Activated naive CD4-positive, alpha-beta T cell treated with anti-CD3 and anti-CD28 coated beads for 36 hours (primary cell): ENCODE measurements around the gene RBM25. TPM values are rescaled to one million over a fixed set of nuclear protein-coding genes. Genes with fewer than 3 reads are reported as not detected.

Source experiments
- CTCF ChIA-PET: fragments of 350-600 bp; sonication (Branson Sonifier 250); formaldehyde crosslinking; loops from one replicate; lab custom pipeline; 2021; ENCODE audit warnings: antibody characterized with exemption; lab: Charles Lee
- DNase-seq: peaks from one replicate; pipeline ENCODE4 v3.0.0-alpha.2; 2020
- H3K27ac Mint-ChIP-seq: one replicate; pipeline ENCODE4 v1.8.0; 2021; ENCODE audit warnings: mild to moderate bottlenecking, mixed read lengths
- H3K27me3 Mint-ChIP-seq: one replicate; pipeline ENCODE4 v1.8.0; 2021; ENCODE audit warnings: low read depth, mixed read lengths
- H3K36me3 Mint-ChIP-seq: one replicate; pipeline ENCODE4 v1.8.0; 2021; ENCODE audit warnings: low read depth, mixed read lengths
- H3K4me1 Mint-ChIP-seq: one replicate; pipeline ENCODE4 v1.8.0; 2021; ENCODE audit warnings: low read depth, mixed read lengths
- H3K4me3 Mint-ChIP-seq: one replicate; pipeline ENCODE4 v1.8.0; 2021; ENCODE audit warnings: mild to moderate bottlenecking, moderate library complexity, mixed read lengths
- H3K9me3 Mint-ChIP-seq: one replicate; pipeline ENCODE4 v1.8.0; 2021; ENCODE audit warnings: mixed read lengths
- intact Hi-C: fragments of 100-400 bp; cut with micrococcal nuclease; formaldehyde crosslinking; loops from one replicate; pipeline ENCODE4 v1.15.1; 2023
- total RNA-seq, 2 experiments: library from RNA; stranded (reverse); gene quantifications; one replicate each; pipeline ENCODE4 v1.2.3, GENCODE V29; 2021

Gene RBM25
- total RNA-seq, 2 experiments from 2014 or later = 86.3 to 93.6 TPM

DNA sequence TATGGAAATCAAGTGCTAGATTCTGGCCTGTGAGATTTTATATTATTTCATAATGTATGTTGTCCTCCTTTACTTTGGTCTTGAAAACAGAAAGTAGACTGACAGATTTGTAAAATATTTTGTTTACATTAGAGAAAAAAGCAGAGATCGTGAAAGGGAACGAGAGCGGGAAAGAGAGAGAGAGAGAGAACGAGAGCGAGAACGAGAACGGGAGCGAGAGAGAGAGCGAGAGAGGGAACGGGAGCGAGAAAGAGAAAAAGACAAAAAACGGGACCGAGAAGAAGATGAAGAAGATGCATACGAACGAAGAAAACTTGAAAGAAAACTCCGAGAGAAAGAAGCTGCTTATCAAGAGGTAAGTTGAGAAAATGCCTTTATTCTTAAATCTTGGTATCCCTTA is 47.4 kb downstream of the RBM25 start:
- H3K9me3 Mint-ChIP-seq = no peaks in the 10 kb centered on the region
- H3K27ac Mint-ChIP-seq = no peak overlapping the region
- H3K36me3 Mint-ChIP-seq = peaks cover 38% of the 10 kb centered on the region
- no peaks in the 10 kb centered on the region for H3K27me3 Mint-ChIP-seq
- no peak overlapping the region for H3K4me3 Mint-ChIP-seq
- no peak for DNase-seq
- H3K4me1 Mint-ChIP-seq = no peaks in the 10 kb centered on the region
- CTCF ChIA-PET = interaction anchor here (1.1 kb wide), 1 partner anchor 241 kb away, joined by 5 read pairs; no protein-coding TSS in a partner anchor
- intact Hi-C loops = no loop called here

- Mint-ChIP-seq H3K9me3 (no peaks in the 10 kb centered on the region), H3K27me3 (no peaks in the 10 kb centered on the region), H3K36me3 (peaks cover 47% of the 10 kb centered on the region), H3K4me3 (no peak overlapping the region), H3K27ac (peak overlapping the region; percentile 28), H3K4me1 (peaks cover 11% of the 10 kb centered on the region)
- intact Hi-C loops = no loop called here
- CTCF ChIA-PET = no interaction called here
- DNase-seq = no peak
Observed at GRCh38 chr14:73116079-73116665, 57.8 kb downstream of the RBM25 start.

- CTCF ChIA-PET = interaction anchor here (1.0 kb wide), 1 partner anchor 20 kb away, joined by 5 read pairs; no protein-coding TSS in a partner anchor
- H3K4me1 Mint-ChIP-seq = no peaks in the 10 kb centered on the region
- H3K27me3 Mint-ChIP-seq = no peaks in the 10 kb centered on the region
- intact Hi-C loops = no loop called here
- H3K9me3 Mint-ChIP-seq = no peaks in the 10 kb centered on the region
- DNase-seq = no peak
- H3K36me3 Mint-ChIP-seq = peaks cover 25% of the 10 kb centered on the region
- H3K27ac Mint-ChIP-seq = no peak overlapping the region
- H3K4me3 Mint-ChIP-seq = no peak overlapping the region
Observed at GRCh38 chr14:73124180-73124894, 66.0 kb downstream of the RBM25 start.

DNA sequence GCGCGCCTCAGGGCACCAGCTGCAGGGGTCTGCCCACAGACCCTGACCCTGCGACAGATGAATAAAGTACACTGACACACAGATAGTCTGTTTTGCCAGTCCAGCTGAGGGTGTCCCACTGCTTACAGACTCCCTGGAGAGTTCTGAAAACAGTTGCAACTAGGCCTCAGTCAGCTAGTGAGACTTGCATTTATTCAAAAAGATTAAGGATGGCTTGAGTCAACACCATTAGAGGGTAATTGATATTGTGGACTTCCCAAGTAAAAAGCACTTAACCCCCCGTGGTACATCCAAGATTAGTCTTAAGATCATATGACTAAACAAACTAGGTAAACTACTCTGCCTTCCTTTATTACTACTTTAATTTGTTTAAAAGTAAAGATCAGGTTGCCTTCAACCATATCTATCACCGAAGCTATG is 66.8 kb downstream of the RBM25 start:
- Mint-ChIP-seq H3K36me3 (peaks cover 19% of the 10 kb centered on the region), H3K4me3 (no peak overlapping the region)
- CTCF ChIA-PET = interaction anchor here (0.5 to 0.6 kb wide), 2 partner anchors 10 to 59 kb away, joined by 3 read pairs; no protein-coding TSS in a partner anchor

GRCh38 chr14:73125746-73126145 is 67.4 kb downstream of the RBM25 start:
- Mint-ChIP-seq H3K27me3 (no peaks in the 10 kb centered on the region), H3K36me3 (peaks cover 17% of the 10 kb centered on the region), H3K4me1 (no peaks in the 10 kb centered on the region), H3K27ac (no peak overlapping the region), H3K4me3 (no peak overlapping the region), H3K9me3 (no peaks in the 10 kb centered on the region)
- CTCF ChIA-PET = interaction anchor here (0.5 to 0.8 kb wide), 3 partner anchors 10 to 59 kb away, joined by 3 read pairs; no protein-coding TSS in a partner anchor
- no peak for DNase-seq
- intact Hi-C loops = no loop called here

More for the DNA sequence above, 66.8 kb downstream of the RBM25 start:
- Mint-ChIP-seq H3K27ac (no peak overlapping the region), H3K9me3 (no peaks in the 10 kb centered on the region), H3K27me3 (no peaks in the 10 kb centered on the region), H3K4me1 (no peaks in the 10 kb centered on the region)
- DNase-seq = no peak
- intact Hi-C loops = no loop called here

GRCh38 chr14:73133795-73134194 is 75.5 kb downstream of the RBM25 start:
- CTCF ChIA-PET = no interaction called here
- H3K4me1 Mint-ChIP-seq = peaks cover 14% of the 10 kb centered on the region
- peaks cover 12% of the 10 kb centered on the region for H3K9me3 Mint-ChIP-seq
- no peaks in the 10 kb centered on the region for H3K27me3 Mint-ChIP-seq
- intact Hi-C loops = loop anchor here (10.0 kb wide), 1 partner anchor 951 kb away; the partner anchor contains the start of genes ALDH6A1 and LIN52
- DNase-seq = no peak
- H3K4me3 Mint-ChIP-seq = no peak overlapping the region
- H3K27ac Mint-ChIP-seq = no peak overlapping the region
- peaks cover 5% of the 10 kb centered on the region for H3K36me3 Mint-ChIP-seq

GRCh38 chr14:73136085-73136386 is 77.7 kb downstream of the RBM25 start:
- no peak for DNase-seq
- peaks cover 6% of the 10 kb centered on the region for H3K36me3 Mint-ChIP-seq
- peak overlapping the region; percentile 97 for H3K27ac Mint-ChIP-seq
- CTCF ChIA-PET = interaction anchor here (0.7 kb wide), 1 partner anchor 45 kb away, joined by 3 read pairs; no protein-coding TSS in a partner anchor
- H3K27me3 Mint-ChIP-seq = no peaks in the 10 kb centered on the region
- intact Hi-C loops = loop anchor here (1.0 to 10.0 kb wide), 6 partner anchors 78 to 949 kb away; partner anchors contain the start of genes ALDH6A1, COQ6, DCAF4 and FAM161B
- peak overlapping the region; percentile 98 for H3K4me3 Mint-ChIP-seq
- peaks cover 12% of the 10 kb centered on the region for H3K9me3 Mint-ChIP-seq
- peaks cover 22% of the 10 kb centered on the region for H3K4me1 Mint-ChIP-seq

DNA sequence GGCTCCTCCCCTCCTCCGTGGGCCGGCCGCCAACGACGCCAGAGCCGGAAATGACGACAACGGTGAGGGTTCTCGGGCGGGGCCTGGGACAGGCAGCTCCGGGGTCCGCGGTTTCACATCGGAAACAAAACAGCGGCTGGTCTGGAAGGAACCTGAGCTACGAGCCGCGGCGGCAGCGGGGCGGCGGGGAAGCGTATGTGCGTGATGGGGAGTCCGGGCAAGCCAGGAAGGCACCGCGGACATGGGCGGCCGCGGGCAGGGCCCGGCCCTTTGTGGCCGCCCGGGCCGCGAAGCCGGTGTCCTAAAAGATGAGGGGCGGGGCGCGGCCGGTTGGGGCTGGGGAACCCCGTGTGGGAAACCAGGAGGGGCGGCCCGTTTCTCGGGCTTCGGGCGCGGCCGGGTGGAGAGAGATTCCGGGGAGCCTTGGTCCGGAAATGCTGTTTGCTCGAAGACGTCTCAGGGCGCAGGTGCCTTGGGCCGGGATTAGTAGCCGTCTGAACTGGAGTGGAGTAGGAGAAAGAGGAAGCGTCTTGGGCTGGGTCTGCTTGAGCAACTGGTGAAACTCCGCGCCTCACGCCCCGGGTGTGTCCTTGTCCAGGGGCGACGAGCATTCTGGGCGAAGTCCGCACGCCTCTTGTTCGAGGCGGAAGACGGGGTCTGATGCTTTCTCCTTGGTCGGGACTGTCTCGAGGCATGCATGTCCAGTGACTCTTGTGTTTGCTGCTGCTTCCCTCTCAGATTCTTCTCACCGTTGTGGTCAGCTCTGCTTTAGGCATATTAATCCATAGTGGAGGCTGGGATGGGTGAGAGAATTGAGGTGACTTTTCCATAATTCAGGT is 78.3 kb downstream of the RBM25 start, which contains the start of gene PSEN1:
Gene PSEN1 (plus strand): TSS at position 121 of the 839 bp plus-strand sequence. CDS start 11,513 bp downstream, outside the sequence.
- peak within 1 kb of the TSS; percentile 97 for H3K27ac Mint-ChIP-seq
- intact Hi-C loops = loop anchor here (1.0 to 10.0 kb wide), 6 partner anchors 78 to 948 kb away; partner anchors contain the start of genes ALDH6A1, COQ6, DCAF4 and FAM161B
- no peaks in the 10 kb centered on the region for H3K27me3 Mint-ChIP-seq
- peak; percentile 98 for DNase-seq
- CTCF ChIA-PET = interaction anchor here (0.7 kb wide), 1 partner anchor 45 kb away, joined by 3 read pairs; no protein-coding TSS in a partner anchor
- peaks cover 26% of the 10 kb centered on the region for H3K4me1 Mint-ChIP-seq
- H3K36me3 Mint-ChIP-seq = peaks cover 6% of the 10 kb centered on the region
- peak within 1 kb of the TSS; percentile 98 for H3K4me3 Mint-ChIP-seq
- H3K9me3 Mint-ChIP-seq = peaks cover 12% of the 10 kb centered on the region

DNA sequence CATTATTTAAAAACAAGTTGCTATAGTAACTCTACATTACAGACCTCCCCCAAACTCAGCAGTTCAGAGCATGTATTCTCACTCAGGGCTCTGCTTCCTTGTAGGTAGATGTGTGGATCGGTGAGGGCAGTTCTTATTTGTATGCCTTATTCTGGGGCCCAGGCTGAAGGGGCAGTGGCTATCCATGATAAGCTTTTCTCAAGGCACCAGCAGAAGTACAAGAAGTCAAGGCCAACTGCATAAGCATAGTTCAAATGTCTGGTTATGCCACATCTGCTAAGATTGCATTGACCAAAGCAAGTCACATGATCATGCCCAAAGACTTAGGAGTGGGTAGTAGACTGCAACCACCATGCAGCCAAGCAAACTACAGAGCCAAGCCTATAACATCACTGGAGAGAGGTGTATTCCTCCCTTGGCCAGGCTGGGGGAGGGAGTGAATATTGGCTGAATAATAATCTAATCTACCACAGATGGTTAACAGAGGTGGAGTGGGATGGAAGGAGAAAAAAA is 82.5 kb downstream of the RBM25 start:
- no peaks in the 10 kb centered on the region for H3K27me3 Mint-ChIP-seq
- peaks cover 3% of the 10 kb centered on the region for H3K36me3 Mint-ChIP-seq
- H3K9me3 Mint-ChIP-seq = no peaks in the 10 kb centered on the region
- H3K4me1 Mint-ChIP-seq = peaks cover 45% of the 10 kb centered on the region
- CTCF ChIA-PET = no interaction called here
- H3K27ac Mint-ChIP-seq = no peak overlapping the region
- DNase-seq = no peak
- intact Hi-C loops = no loop called here
- no peak overlapping the region for H3K4me3 Mint-ChIP-seq

- H3K4me3 Mint-ChIP-seq = no peak overlapping the region
- H3K27me3 Mint-ChIP-seq = no peaks in the 10 kb centered on the region
- CTCF ChIA-PET = interaction anchor here (0.7 to 1.0 kb wide), 2 partner anchors 16 to 502 kb away, joined by 3 to 4 read pairs; no protein-coding TSS in a partner anchor
- intact Hi-C loops = no loop called here
- H3K4me1 Mint-ChIP-seq = peaks cover 41% of the 10 kb centered on the region
- peaks cover 3% of the 10 kb centered on the region for H3K36me3 Mint-ChIP-seq
- H3K27ac Mint-ChIP-seq = peak overlapping the region; percentile 36
- DNase-seq = no peak
- H3K9me3 Mint-ChIP-seq = no peaks in the 10 kb centered on the region
Observed at GRCh38 chr14:73142216-73142615, 83.9 kb downstream of the RBM25 start.

DNA sequence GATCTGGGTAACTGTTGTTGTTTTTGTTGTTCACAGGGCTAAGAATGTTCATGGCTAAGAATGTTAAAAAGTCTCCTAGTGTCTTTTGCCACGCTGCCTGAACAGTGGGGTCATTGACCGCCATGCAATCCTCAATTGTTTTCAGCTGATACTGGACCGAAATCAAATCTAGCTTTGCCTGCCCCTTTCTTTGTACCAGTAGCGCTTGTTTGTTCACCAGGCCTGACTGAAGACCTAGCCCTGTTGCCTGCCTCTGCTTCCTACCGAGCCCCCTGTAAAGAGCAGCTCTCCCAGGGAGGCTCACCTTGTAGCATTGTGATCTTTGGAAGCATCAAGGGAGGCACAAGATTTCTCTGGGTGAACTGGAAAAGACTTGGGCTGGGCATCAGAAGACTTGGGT is 84.7 kb downstream of the RBM25 start:
- no peak overlapping the region for H3K4me3 Mint-ChIP-seq
- intact Hi-C loops = no loop called here
- peaks cover 2% of the 10 kb centered on the region for H3K36me3 Mint-ChIP-seq

More for the DNA sequence above, 84.7 kb downstream of the RBM25 start:
- Mint-ChIP-seq H3K4me1 (peaks cover 37% of the 10 kb centered on the region), H3K9me3 (no peaks in the 10 kb centered on the region), H3K27me3 (no peaks in the 10 kb centered on the region), H3K27ac (no peak overlapping the region)
- DNase-seq = no peak
- CTCF ChIA-PET = interaction anchor here (1.0 kb wide), 1 partner anchor 16 kb away, joined by 3 read pairs; no protein-coding TSS in a partner anchor
